HepG2 (cell line): Measurements from ENCODE around the gene TIMM9. TPM values are rescaled to one million over a fixed set of nuclear protein-coding genes. Genes with fewer than 3 reads are reported as not detected.

Source experiments
- ATAC-seq: fragments of 200-7000 bp; cut with Tn5 transposase; 3 replicates; pipeline ENCODE4 v1.9.1; 2020; ENCODE audit warnings: mild to moderate bottlenecking, moderate library complexity
- Bru-seq: library from RNA; stranded (reverse); fragments of 400-500 nt; gene quantifications from one replicate; lab custom pipeline; 2021; lab: Mats Ljungman, UMichigan
- BruChase-seq, 2 experiments: library from RNA; stranded (reverse); fragments of 400-500 nt; gene quantifications; one replicate each; lab custom pipeline; 2021; lab: Mats Ljungman, UMichigan
- BruUV-seq: library from RNA; stranded (reverse); fragments of 400-500 nt; replicated peaks from 2 replicates; lab custom pipeline; 2021; lab: Mats Ljungman, UMichigan
- CTCF ChIA-PET: fragments of 300-600 bp; formaldehyde crosslinking; extraction: SDS; loops from one replicate; lab custom pipeline; 2021; ENCODE audit warnings: low total read pairs, inconsistent platforms, low intra/inter-chr PET ratio; lab: Yijun Ruan, JAX
- POLR2A ChIA-PET: fragments of 350-600 bp; sonication (Branson Sonifier 250); formaldehyde crosslinking; loops from one replicate; lab custom pipeline; 2020; ENCODE audit warnings: antibody characterized with exemption, inconsistent platforms; lab: Yijun Ruan, JAX
- DNase-seq: peaks from one replicate; pipeline ENCODE4 v3.0.0-alpha.2; 2015; ENCODE audit warnings: low spot score
- FAIRE-seq: peaks from 3 replicates; lab custom pipeline; 2011; peaks lifted over from hg19 to GRCh38; lab: Jason Lieb, UNC
- H2AFZ ChIP-seq: one replicate; pipeline ENCODE4 v1.6.1; 2011; ENCODE audit warnings: low read length, inconsistent platforms
- H3K27ac ChIP-seq: fragments of 300-600 bp; 3 replicates; pipeline ENCODE4 v1.8.0; 2011; ENCODE audit warnings: mixed run types, mild to moderate bottlenecking, mixed read lengths, low read length, inconsistent platforms; ENCODE audit not compliant: insufficient read depth; ENCODE audit errors: extremely low read length
- H3K27me3 ChIP-seq, 2 experiments: fragments of 200-600 bp in 1 of 2; 2 replicates in 1 of 2; 3 replicates in 1 of 2; pipeline versions ENCODE4 v1.6.0 to v1.8.0; 2011; ENCODE audit warnings: low read length in 2 of 2, mild to moderate bottlenecking in 2 of 2, moderate library complexity in 2 of 2, inconsistent platforms in 1 of 2; ENCODE audit not compliant: insufficient read depth in 2 of 2, control insufficient read depth in 1 of 2
- H3K36me3 ChIP-seq, 2 experiments: fragments of 200-600 bp in 1 of 2; replicated peaks in 1 of 2; 2 replicates in 1 of 2; 3 replicates in 1 of 2; pipeline versions ENCODE4 v1.5.1 to v1.8.0; 2011; ENCODE audit warnings: low read length in 2 of 2, inconsistent platforms in 1 of 2; ENCODE audit not compliant: insufficient read depth in 2 of 2, control insufficient read depth in 1 of 2
- H3K4me1 ChIP-seq: 2 replicates; pipeline ENCODE4 v1.5.1; 2012; ENCODE audit warnings: low read length, inconsistent platforms; ENCODE audit not compliant: insufficient read depth
- H3K4me2 ChIP-seq: 2 replicates; pipeline ENCODE4 v1.6.0; 2011; ENCODE audit warnings: low read depth, low read length, inconsistent platforms
- H3K4me3 ChIP-seq, 3 experiments: fragments of 200-600 bp in 1 of 3; sonication (generic), shearing (Covaris generic) in 1 of 3; replicated peaks in 1 of 3; 2 replicates each; pipeline ENCODE4 v1.5.1; 2011 to 2016; ENCODE audit warnings: low read length in 3 of 3, inconsistent platforms in 2 of 3, low read depth in 2 of 3, mild to moderate bottlenecking in 2 of 3, control low read depth in 1 of 3, mixed read lengths in 1 of 3; ENCODE audit not compliant: insufficient read depth in 1 of 3
- H3K79me2 ChIP-seq: one replicate; pipeline ENCODE4 v1.6.1; 2011; ENCODE audit warnings: low read length, inconsistent platforms; ENCODE audit not compliant: insufficient read depth
- H3K9ac ChIP-seq: 2 replicates; pipeline ENCODE4 v1.6.0; 2011; ENCODE audit warnings: mild to moderate bottlenecking, low read depth, low read length, inconsistent platforms; ENCODE audit not compliant: insufficient read depth
- H3K9me3 ChIP-seq: 2 replicates; pipeline ENCODE4 v1.5.1; 2012; ENCODE audit warnings: mild to moderate bottlenecking, low read length
- H4K20me1 ChIP-seq: 2 replicates; pipeline ENCODE4 v1.6.0; 2011; ENCODE audit warnings: inconsistent platforms, mild to moderate bottlenecking, low read length, moderate library complexity; ENCODE audit not compliant: insufficient read depth
- KDM5A ChIP-seq: fragments of 200-600 bp; sonication (generic); IDR thresholded peaks from 2 replicates; pipeline ENCODE4 v1.7.0; 2018; ENCODE audit warnings: antibody characterized with exemption, mild to moderate bottlenecking, low read length, borderline replicate concordance
- PCBP2 ChIP-seq: fragments of 200-400 bp; formaldehyde crosslinking; optimal IDR thresholded peaks from 2 replicates; pipeline ENCODE3; 2018; ENCODE audit warnings: low read length, low read depth; ENCODE audit not compliant: poor library complexity, severe bottlenecking
- POLR2G ChIP-seq: fragments of 200-400 bp; formaldehyde crosslinking; IDR thresholded peaks from 2 replicates; pipeline ENCODE4 v1.6.1; 2018; ENCODE audit warnings: mild to moderate bottlenecking, low read depth, low read length, moderate library complexity
- PRDM10 ChIP-seq: sonication (generic); formaldehyde crosslinking; IDR thresholded peaks from 2 replicates; pipeline ENCODE4 v1.4.0; 2020; ENCODE audit warnings: low read depth, missing genetic modification reagents
- REPIN1 ChIP-seq: sonication (generic); formaldehyde crosslinking; IDR thresholded peaks from 2 replicates; pipeline ENCODE4 v1.8.0; 2022; ENCODE audit warnings: missing genetic modification reagents, low read depth, mild to moderate bottlenecking, borderline replicate concordance
- ZFP91 ChIP-seq: sonication (generic); formaldehyde crosslinking; IDR thresholded peaks from 2 replicates; pipeline ENCODE4 v1.9.0; 2022; ENCODE audit warnings: missing genetic modification reagents, mild to moderate bottlenecking, borderline replicate concordance
- WGBS: methylation state at CpG from one replicate; pipeline ENCODE4 v1.1.6; 2017; ENCODE audit warnings: low lambda C conversion rate; 5-methylcytosine and 5-hydroxymethylcytosine counted together
- in situ Hi-C: cut with HindIII; loops from 2 replicates; pipeline ENCODE4 v1.10.0; 2017; ENCODE audit warnings: low pct_unique_long_range_greater_than_20kb; ENCODE audit not compliant: extremely low pct_ligation_motif_present
- intact Hi-C: fragments of 100-400 bp; cut with micrococcal nuclease; formaldehyde crosslinking; loops from one replicate; pipeline ENCODE4 v1.10.0; 2022; ENCODE audit not compliant: unreplicated experiment
- long read RNA-seq, 2 experiments: library from RNA in 1 of 2; library from polyadenylated mRNA in 1 of 2; stranded (forward) in 1 of 2; unstranded in 1 of 2; transcript quantifications; one replicate each; pipeline ENCODE4 v2.0.0, GENCODE V29; 2019 to 2022
- polyA minus RNA-seq, 3 experiments: library from RNA; depleted of rRNA, polyadenylated mRNA; stranded (reverse); fragments of >200 nt; gene quantifications; 2 replicates each; pipeline ENCODE4 v1.2.3, GENCODE V29; 2011; ENCODE audit warnings: low replicate concordance in 1 of 3
- polyA plus RNA-seq, 8 experiments: library from polyadenylated mRNA; depleted of rRNA in 3 of 8; stranded (reverse) in 7 of 8; unstranded in 1 of 8; fragments of >200 nt; fragmentation: Illumina TruSeq in 4 of 8; extraction: Trizol in 4 of 8; gene quantifications; 2 replicates each; pipeline versions ENCODE4 v1.2.1 to v1.2.3, GENCODE V29; 2011 to 2016; ENCODE audit warnings: low read depth in 4 of 8, missing spikeins in 1 of 8, mixed read lengths in 1 of 8; ENCODE audit not compliant: insufficient read depth in 1 of 8
- total RNA-seq, 5 experiments: library from RNA; depleted of rRNA; stranded (reverse); fragments of >200 nt; fragmentation: Illumina TruSeq; extraction: Trizol; gene quantifications; 2 replicates each; pipeline ENCODE4 v1.2.3, GENCODE V29; 2016; ENCODE audit warnings: low read depth in 1 of 5
- TF ChIP-seq, protein P1 (sequence below): sonication (generic); formaldehyde crosslinking; IDR thresholded peaks from 2 replicates; pipeline ENCODE4 v1.5.1; 2020; ENCODE audit warnings: missing genetic modification reagents, mild to moderate bottlenecking, borderline replicate concordance

Gene TIMM9, protein sequence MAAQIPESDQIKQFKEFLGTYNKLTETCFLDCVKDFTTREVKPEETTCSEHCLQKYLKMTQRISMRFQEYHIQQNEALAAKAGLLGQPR
- total RNA-seq (2016; rRNA removed; fragmentation: Illumina TruSeq; extraction: Trizol) = 42.5 and 58.2 TPM in 2 replicates
- 62.3 and 64.8 TPM in 2 replicates for total RNA-seq (2016; cell fraction: cytosol; rRNA removed; fragmentation: Illumina TruSeq; extraction: Trizol; ENCODE audit: low read depth)
- 50.4 and 66.6 TPM in 2 replicates for total RNA-seq (2016; cell fraction: insoluble cytoplasmic fraction; rRNA removed; fragmentation: Illumina TruSeq; extraction: Trizol)
- 69.8 and 70.5 TPM in 2 replicates for total RNA-seq (2016; cell fraction: membrane; rRNA removed; fragmentation: Illumina TruSeq; extraction: Trizol)
- 15.9 and 19.8 TPM in 2 replicates for total RNA-seq (2016; cell fraction: nucleus; rRNA removed; fragmentation: Illumina TruSeq; extraction: Trizol)
- polyA plus RNA-seq (2011; rRNA removed) = 24.4 and 30.5 TPM in 2 replicates
- polyA plus RNA-seq (2011; cell fraction: cytosol; rRNA removed) = 32.7 and 60.6 TPM in 2 replicates
- 8.1 and 13.9 TPM in 2 replicates for polyA plus RNA-seq (2011; cell fraction: nucleus; rRNA removed)
- 126 and 136 TPM in 2 replicates for polyA plus RNA-seq (2012)
- 62.8 and 79.8 TPM in 2 replicates for polyA plus RNA-seq (2016; cell fraction: cytosol; fragmentation: Illumina TruSeq; extraction: Trizol; ENCODE audit: low read depth)
- polyA plus RNA-seq (2016; cell fraction: insoluble cytoplasmic fraction; fragmentation: Illumina TruSeq; extraction: Trizol; ENCODE audit: low read depth) = 106 and 111 TPM in 2 replicates
- 86.4 and 100 TPM in 2 replicates for polyA plus RNA-seq (2016; cell fraction: membrane; fragmentation: Illumina TruSeq; extraction: Trizol; ENCODE audit: low read depth)
- 48.4 and 55.3 TPM in 2 replicates for polyA plus RNA-seq (2016; cell fraction: nucleus; fragmentation: Illumina TruSeq; extraction: Trizol; ENCODE audit: insufficient read depth, low read depth)
- 9.7 and 18.3 TPM in 2 replicates for polyA minus RNA-seq (2011; rRNA and poly(A)+ RNA removed; ENCODE audit: low replicate concordance)
- 22.8 and 35.7 TPM in 2 replicates for polyA minus RNA-seq (2011; cell fraction: cytosol; rRNA and poly(A)+ RNA removed)
- 9.0 and 15.0 TPM in 2 replicates for polyA minus RNA-seq (2011; cell fraction: nucleus; rRNA and poly(A)+ RNA removed)
- percentile 80 among the genes with signal in this experiment for Bru-seq, nascent RNA
- BruChase-seq, experiment 1, labeled RNA remaining after a 6-hour chase = percentile 77 among the genes with signal in this experiment
- BruChase-seq, experiment 2, labeled RNA remaining after a 2-hour chase = percentile 81 among the genes with signal in this experiment
- long read RNA-seq, experiment 1, partial matches to known transcripts = 48 of 57 reads
- long read RNA-seq, experiment 1, other reads (novel, unspliced or antisense) = 3 of 57 reads
- long read RNA-seq, experiment 2, transcript TIMM9-205 (4 exons, 430 nt) = major isoform, 8 of 163 reads
- long read RNA-seq, experiment 2, partial matches to known transcripts = 121 of 163 reads
- long read RNA-seq, experiment 2, other reads (novel, unspliced or antisense) = 25 of 163 reads

DNA sequence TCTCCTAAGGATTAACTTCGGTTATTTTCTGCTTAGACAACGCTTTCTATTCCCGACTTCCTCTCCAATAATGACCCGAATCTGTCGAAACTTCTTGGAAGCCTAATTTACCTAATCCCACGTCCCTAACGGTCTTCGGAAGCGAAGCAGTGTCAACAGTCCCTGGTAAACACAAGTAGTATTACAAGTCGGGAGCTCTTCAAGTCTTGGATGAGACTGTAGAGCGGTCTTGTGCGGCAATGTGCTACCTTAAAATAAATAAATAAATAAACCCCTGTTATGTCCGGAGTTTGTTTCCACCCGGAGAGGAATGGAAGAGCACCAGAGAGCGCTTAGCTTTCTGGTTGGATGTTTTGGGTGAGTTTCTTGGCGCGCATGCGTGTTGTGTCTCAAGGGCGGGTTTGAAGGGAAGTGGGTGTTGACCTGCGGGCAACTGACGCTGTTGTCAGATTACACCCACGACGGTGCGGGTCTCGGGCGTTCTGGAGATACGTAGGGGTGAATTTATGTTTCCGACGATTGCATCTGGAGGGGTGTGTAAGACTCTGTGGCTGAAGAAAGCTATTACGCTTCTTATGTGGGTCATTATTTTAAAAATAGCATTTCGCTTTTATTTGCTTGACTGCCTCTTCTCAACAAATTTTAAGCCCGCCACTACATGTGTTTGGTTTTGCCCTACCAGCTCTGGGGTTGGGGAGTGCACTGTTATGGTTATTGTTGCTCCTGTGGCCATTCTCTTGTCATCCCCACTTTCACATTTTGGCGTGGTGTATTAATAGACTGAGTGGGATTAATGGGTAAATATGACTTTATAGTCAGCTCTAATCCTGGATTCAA lies at the start of gene TIMM9, which contains the start of gene KIAA0586:
Gene TIMM9, minus strand, starts transcription at position 251 of the 837 bp plus-strand sequence. CDS start 15,586 bp downstream, outside the sequence.
Gene KIAA0586, plus strand, starts transcription at position 439 of the 837 bp plus-strand sequence. CDS start 546 bp downstream, outside the sequence.
- H3K36me3 ChIP-seq = peaks cover 5 to 14% of the 10 kb centered on the region in 2 experiments; a peak in 4 of 5 replicates
- 0% methylated on average over 27 of the region's 33 CpGs for WGBS
- H3K4me1 ChIP-seq = peaks cover 40% of the 10 kb centered on the region
- CTCF ChIA-PET = no interaction called here
- no peaks in the 10 kb centered on the region for H3K9me3 ChIP-seq
- peak within 1 kb of the TSS; percentile 80 for H3K4me2 ChIP-seq
- peak; percentile 97 for DNase-seq
- peak; percentile 93 for ATAC-seq
- H3K4me3 ChIP-seq = peak within 1 kb of the TSS; percentile 82 to 84 (median 83)
- peak within 1 kb of the TSS; percentile 100 for H2AFZ ChIP-seq
- peaks cover 44% of the 10 kb centered on the region for H3K79me2 ChIP-seq
- POLR2A ChIA-PET = interaction anchor here (0.8 to 2.6 kb wide), 6 partner anchors 16 to 1158 kb away, joined by 3 to 19 read pairs (median 4); partner anchors contain the start of genes ARID4A, JKAMP, L3HYPDH and TOMM20L
- H3K9ac ChIP-seq = peak within 1 kb of the TSS; percentile 88
- in situ Hi-C loops = no loop called here
- no TSS peak for BruUV-seq
- peak within 1 kb of the TSS; percentile 96 for H3K27ac ChIP-seq
- peak; percentile 47 for FAIRE-seq
- no peaks in the 10 kb centered on the region for H4K20me1 ChIP-seq
- intact Hi-C loops = loop anchor here (2.0 kb wide), 1 partner anchor 33 kb away; the partner anchor contains the start of gene TOMM20L
- H3K27me3 ChIP-seq = no peaks in the 10 kb centered on the region; a peak in 1 of 5 replicates
- TF ChIP-seq, protein P1, sequence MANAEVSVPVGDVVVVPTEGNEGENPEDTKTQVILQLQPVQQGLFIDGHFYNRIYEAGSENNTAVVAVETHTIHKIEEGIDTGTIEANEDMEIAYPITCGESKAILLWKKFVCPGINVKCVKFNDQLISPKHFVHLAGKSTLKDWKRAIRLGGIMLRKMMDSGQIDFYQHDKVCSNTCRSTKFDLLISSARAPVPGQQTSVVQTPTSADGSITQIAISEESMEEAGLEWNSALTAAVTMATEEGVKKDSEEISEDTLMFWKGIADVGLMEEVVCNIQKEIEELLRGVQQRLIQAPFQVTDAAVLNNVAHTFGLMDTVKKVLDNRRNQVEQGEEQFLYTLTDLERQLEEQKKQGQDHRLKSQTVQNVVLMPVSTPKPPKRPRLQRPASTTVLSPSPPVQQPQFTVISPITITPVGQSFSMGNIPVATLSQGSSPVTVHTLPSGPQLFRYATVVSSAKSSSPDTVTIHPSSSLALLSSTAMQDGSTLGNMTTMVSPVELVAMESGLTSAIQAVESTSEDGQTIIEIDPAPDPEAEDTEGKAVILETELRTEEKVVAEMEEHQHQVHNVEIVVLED (CRISPR knock-in tag) = no peak; the same call in 1 of the 2 replicates
- peak; percentile 98 for TF ChIP-seq KDM5A
- 0 out of 2 replicates have a peak, but pooled peaks have one; percentile 40 for TF ChIP-seq ZFP91 (CRISPR knock-in tag)
- TF ChIP-seq REPIN1 = peak; percentile 25; the same call in 1 of the 2 replicates
- peak; percentile 82 for TF ChIP-seq POLR2G
- TF ChIP-seq PCBP2 = no peak
- TF ChIP-seq PRDM10 (CRISPR knock-in tag) = peak; percentile 97
